SJCRH30 (cell line): ENCODE measurements around the gene GSTA5. TPM values are rescaled to one million over a fixed set of nuclear protein-coding genes. Genes with fewer than 3 reads are reported as not detected.
"Not testable (repeated sequence)": the region's sequence is repeated elsewhere in the genome, so short reads cannot be mapped to it uniquely, and the experiment has no call there.

ENCODE experiments used
- DNase-seq, 2 experiments: peaks; one replicate each; pipeline ENCODE4 v3.0.0-alpha.2; 2015 to 2020
- H3K27ac ChIP-seq: fragments of 250-450 bp; sonication (Bioruptor Pico); 2 replicates; pipeline ENCODE4 v1.5.1; 2020; ENCODE audit warnings: mild to moderate bottlenecking, moderate library complexity
- H3K27me3 ChIP-seq: fragments of 250-450 bp; sonication (Bioruptor Pico); 2 replicates; pipeline ENCODE4 v1.5.1; 2020; ENCODE audit warnings: mild to moderate bottlenecking, moderate library complexity
- H3K36me3 ChIP-seq: fragments of 250-450 bp; sonication (Bioruptor Pico); 2 replicates; pipeline ENCODE4 v1.5.1; 2020; ENCODE audit warnings: mild to moderate bottlenecking, moderate library complexity
- H3K4me1 ChIP-seq: fragments of 250-450 bp; sonication (Bioruptor Pico); 2 replicates; pipeline ENCODE4 v1.5.1; 2020; ENCODE audit warnings: mild to moderate bottlenecking, moderate library complexity
- H3K4me3 ChIP-seq: fragments of 250-450 bp; sonication (Bioruptor Pico); 2 replicates; pipeline ENCODE4 v1.5.1; 2020; ENCODE audit warnings: mild to moderate bottlenecking, moderate library complexity
- H3K9me3 ChIP-seq: fragments of 250-450 bp; sonication (Bioruptor Pico); replicated peaks from 2 replicates; pipeline ENCODE4 v1.5.1; 2020; ENCODE audit warnings: mild to moderate bottlenecking, moderate library complexity
- total RNA-seq: library from RNA; depleted of rRNA; stranded (reverse); fragments of >200 nt; shearing (Covaris generic); gene quantifications from 2 replicates; pipeline ENCODE4 v1.2.3, GENCODE V29; 2014

GSTA5 gene
- total RNA-seq, 1 experiment from 2014 or later: not detected

DNA sequence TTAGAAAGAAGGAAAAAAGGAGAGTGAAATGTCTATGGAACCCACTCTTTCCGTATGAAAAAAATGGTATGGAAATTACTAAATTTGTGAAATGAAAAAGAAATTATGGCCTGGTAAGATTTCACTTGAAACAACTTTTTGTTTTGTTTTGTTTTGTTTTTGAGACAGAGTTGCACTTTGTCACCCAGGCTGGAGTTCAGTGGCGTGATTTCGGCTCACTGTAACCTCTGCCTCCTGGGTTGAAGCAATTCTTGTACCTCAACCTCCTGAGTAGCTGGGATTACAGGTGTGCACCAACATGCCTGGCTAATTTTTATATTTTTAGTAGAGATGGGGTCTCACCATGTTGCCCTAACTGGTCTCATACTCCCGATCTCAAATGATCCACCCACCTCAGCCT is 17.8 kb upstream of the GSTA5 start:
- H3K9me3 ChIP-seq: no peaks in the 10 kb centered on the region
- H3K27me3 ChIP-seq: no peaks in the 10 kb centered on the region
- H3K4me3 ChIP-seq: no peak overlapping the region
- H3K36me3 ChIP-seq: no peaks in the 10 kb centered on the region
- H3K4me1 ChIP-seq: no peaks in the 10 kb centered on the region
- H3K27ac ChIP-seq: no peak overlapping the region
- no peak for DNase-seq

- not testable (repeated sequence) for H3K27me3 ChIP-seq, H3K9me3 ChIP-seq, H3K36me3 ChIP-seq, H3K4me3 ChIP-seq, H3K4me1 ChIP-seq, H3K27ac ChIP-seq
- peak in 1 of 2 experiments; percentile 5 for DNase-seq
Measured at GRCh38 chr6:52856137-52856536, 15.5 kb upstream of the GSTA5 start.

GRCh38 chr6:52849137-52849536 is 8.5 kb upstream of the GSTA5 start:
- Histone ChIP-seq H3K27me3 (no peaks in the 10 kb centered on the region), H3K27ac (no peak overlapping the region), H3K4me3 (no peak overlapping the region), H3K4me1 (no peaks in the 10 kb centered on the region), H3K9me3 (no peaks in the 10 kb centered on the region), H3K36me3 (no peaks in the 10 kb centered on the region)
- DNase-seq: no peak

DNA sequence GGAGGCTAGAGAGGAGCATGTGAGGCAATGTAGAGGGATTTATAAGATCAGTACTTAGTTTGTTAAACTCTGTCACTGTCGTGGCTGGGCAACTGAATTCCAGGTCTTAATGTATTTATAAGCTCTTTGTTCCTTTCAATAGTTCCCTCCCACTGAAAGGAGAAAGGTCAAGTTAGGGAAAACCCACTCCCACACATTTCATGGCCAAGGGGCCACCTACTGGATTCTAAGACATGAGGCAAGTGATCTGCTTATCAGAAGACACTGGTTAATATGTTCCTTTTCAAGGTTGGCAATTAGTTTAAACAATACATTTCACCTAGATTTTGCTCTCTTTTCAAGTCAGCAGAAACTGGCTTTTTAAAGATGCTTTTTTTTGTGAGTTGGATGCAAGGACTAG is 5.4 kb upstream of the GSTA5 start:
- Histone ChIP-seq H3K27me3 (no peaks in the 10 kb centered on the region), H3K4me3 (no peak overlapping the region), H3K36me3 (no peaks in the 10 kb centered on the region), H3K27ac (no peak overlapping the region), H3K4me1 (no peaks in the 10 kb centered on the region), H3K9me3 (no peaks in the 10 kb centered on the region)
- no peak for DNase-seq

- Histone ChIP-seq H3K27me3 (no peaks in the 10 kb centered on the region), H3K27ac (no peak overlapping the region), H3K4me3 (no peak overlapping the region), H3K4me1 (no peaks in the 10 kb centered on the region), H3K9me3 (no peaks in the 10 kb centered on the region), H3K36me3 (no peaks in the 10 kb centered on the region)
- no peak for DNase-seq
Measured at GRCh38 chr6:52843605-52844004, 3.0 kb upstream of the GSTA5 start.

DNA sequence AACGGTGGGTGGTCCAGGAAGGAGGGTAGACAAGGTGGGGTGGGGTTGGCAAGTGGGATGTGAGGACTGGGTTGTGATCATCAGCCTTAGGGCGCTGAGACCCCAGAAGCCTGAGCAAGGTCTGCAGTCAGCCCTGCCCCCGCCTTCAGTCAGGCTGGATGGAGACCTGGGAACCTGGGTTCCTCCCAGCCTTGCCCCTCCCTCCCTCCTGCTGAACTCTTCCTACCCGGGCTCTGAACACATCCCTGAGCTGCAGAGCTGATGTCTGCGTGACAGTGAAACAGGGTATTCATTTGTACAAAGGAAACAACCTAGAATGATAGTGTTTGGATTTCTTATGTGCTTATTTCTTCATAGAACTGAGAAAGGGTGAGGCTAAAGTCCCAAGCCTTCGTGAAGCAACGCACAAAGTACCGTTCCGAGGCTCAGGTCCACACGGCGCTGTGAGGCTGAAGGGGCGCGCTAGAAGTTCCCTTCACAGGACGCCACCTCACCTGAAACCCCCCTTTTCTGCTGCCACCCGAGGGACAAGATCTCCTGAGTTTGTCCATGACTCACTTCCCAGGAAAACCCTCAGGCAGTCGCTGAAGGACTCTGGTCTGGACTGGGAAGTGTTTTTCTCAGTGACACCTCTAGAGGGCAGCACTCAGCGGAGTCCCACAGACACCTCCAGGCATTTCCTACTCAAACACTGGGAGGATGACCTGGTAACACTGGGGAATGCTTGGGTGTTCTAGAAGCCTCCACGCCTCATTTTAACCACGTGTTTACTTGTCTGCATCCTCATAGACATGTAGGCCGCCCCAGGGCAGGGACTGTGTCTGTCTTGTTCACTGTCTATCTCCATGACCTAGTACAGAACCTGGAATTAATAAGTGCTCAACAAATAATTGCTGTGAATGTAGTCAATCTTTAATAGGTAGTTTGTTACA is 1.2 kb downstream of the GSTA5 start:
- Histone ChIP-seq H3K9me3 (no peaks in the 10 kb centered on the region), H3K4me1 (no peaks in the 10 kb centered on the region), H3K4me3 (no peak overlapping the region), H3K27me3 (no peaks in the 10 kb centered on the region), H3K27ac (no peak overlapping the region), H3K36me3 (no peaks in the 10 kb centered on the region)
- DNase-seq: peak; percentile 51 to 79

DNA sequence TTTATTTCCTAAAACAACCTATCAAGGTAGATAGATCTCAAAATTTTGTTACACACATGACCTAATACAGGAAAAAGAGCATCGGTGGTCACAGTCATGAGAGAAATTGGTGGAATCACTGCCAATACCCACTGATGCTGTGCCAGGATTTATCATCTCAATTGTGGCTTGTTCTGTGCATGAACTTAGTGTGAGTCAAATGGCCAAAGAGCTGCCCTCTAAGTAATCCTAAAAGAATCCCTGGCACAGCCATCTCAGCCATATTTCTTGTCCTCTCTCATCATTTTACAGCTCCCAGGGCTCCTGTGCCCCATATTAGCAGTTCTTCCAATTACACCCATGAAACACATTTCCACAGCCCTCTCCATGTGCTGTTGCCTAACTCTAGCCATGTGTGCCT is 6.1 kb downstream of the GSTA5 start:
- Histone ChIP-seq H3K4me3 (no peak overlapping the region), H3K4me1 (no peaks in the 10 kb centered on the region), H3K27ac (no peak overlapping the region), H3K27me3 (no peaks in the 10 kb centered on the region), H3K9me3 (no peaks in the 10 kb centered on the region), H3K36me3 (no peaks in the 10 kb centered on the region)
- no peak for DNase-seq

GRCh38 chr6:52830869-52831268 is 9.7 kb downstream of the GSTA5 start:
- H3K4me3 ChIP-seq, H3K27me3 ChIP-seq, H3K9me3 ChIP-seq, H3K36me3 ChIP-seq, DNase-seq, H3K27ac ChIP-seq, H3K4me1 ChIP-seq: not testable (repeated sequence)

- Histone ChIP-seq H3K27me3 (no peaks in the 10 kb centered on the region), H3K4me1 (no peaks in the 10 kb centered on the region), H3K36me3 (no peaks in the 10 kb centered on the region), H3K4me3 (no peak overlapping the region), H3K27ac (no peak overlapping the region), H3K9me3 (no peaks in the 10 kb centered on the region)
- no peak for DNase-seq
Measured at GRCh38 chr6:52829046-52829817, 11.4 kb downstream of the GSTA5 start.

DNA sequence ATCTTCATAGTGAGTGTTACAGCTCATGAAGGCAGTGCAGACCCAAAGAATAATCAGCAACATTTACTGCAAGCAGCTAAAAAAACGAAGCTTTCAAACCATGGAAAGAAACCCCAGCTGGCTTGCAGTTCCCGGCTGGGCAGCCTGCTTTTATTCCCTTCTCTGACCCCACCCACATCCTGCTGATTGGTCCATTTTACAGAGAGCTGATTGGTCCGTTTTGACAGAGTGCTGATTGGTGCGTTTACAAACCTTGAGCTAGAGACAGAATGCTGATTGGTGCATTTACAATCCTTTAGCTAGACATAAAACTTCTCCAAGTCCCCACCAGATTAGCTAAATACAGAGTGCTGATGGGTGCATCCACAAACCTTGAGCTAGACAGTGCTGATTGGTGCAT is 12.0 kb downstream of the GSTA5 start:
- not testable (repeated sequence) for DNase-seq, H3K27me3 ChIP-seq, H3K4me1 ChIP-seq, H3K36me3 ChIP-seq, H3K27ac ChIP-seq, H3K4me3 ChIP-seq, H3K9me3 ChIP-seq

DNA sequence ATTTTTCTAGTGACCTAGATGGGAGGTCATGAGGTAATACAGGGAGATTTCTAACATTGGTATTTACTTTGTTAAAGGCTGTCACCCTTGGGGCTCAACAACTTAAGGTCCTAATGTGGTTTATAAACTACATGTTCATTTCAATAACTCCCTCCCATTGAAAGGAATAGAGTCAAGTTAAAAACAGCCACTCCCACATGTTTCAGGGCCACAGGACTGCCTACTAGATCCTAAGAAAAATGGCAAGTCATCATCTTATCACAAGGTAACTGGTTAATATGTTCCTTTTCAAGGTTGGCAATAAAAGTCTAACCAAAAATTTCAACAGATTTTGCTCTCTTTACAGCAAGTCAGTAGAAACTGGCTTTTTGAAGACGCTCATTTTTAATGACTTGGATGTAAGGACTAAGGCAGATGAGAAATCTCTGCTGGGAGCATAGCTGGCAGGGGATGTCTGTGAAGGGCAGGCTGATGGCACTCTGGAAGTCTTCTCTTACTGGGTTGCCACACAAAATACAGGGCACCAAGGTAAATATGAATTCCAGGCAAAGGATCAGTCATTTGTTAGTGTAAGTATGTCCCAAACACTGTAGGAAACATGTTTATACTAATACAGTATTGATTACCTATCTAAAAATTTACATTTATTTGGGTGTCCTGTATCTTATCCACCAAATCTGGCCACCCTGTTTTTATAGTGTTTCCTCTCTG is 13.4 kb downstream of the GSTA5 start:
- H3K27ac ChIP-seq, H3K9me3 ChIP-seq, H3K4me3 ChIP-seq, H3K36me3 ChIP-seq, DNase-seq, H3K27me3 ChIP-seq, H3K4me1 ChIP-seq: not testable (repeated sequence)

DNA sequence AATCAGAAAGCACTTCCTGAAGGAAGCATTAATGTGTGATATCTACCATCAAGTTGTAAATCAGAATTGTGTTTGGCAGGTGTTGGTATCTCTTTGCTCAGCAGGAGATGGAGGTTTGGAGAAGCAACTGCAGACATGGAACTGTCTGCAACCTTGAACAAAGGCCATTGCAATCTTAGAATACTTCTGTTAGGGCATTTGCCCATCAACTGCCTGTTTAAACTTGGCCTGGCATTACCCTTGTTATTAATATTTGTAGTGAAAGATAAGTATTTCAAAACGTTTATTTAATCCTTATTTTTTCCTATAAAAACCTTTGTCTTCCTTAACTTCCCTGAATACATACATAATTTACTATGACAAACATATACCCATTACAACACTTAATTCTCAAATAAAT is 14.1 kb downstream of the GSTA5 start:
- no peaks in the 10 kb centered on the region for H3K27me3 ChIP-seq
- H3K36me3 ChIP-seq: no peaks in the 10 kb centered on the region
- no peak overlapping the region for H3K4me3 ChIP-seq
- DNase-seq: no peak
- no peak overlapping the region for H3K27ac ChIP-seq
- no peaks in the 10 kb centered on the region for H3K9me3 ChIP-seq
- H3K4me1 ChIP-seq: no peaks in the 10 kb centered on the region

GRCh38 chr6:52825900-52826459 is 14.6 kb downstream of the GSTA5 start:
- not testable (repeated sequence) for DNase-seq, H3K27ac ChIP-seq, H3K27me3 ChIP-seq, H3K36me3 ChIP-seq, H3K4me3 ChIP-seq, H3K9me3 ChIP-seq, H3K4me1 ChIP-seq

DNA sequence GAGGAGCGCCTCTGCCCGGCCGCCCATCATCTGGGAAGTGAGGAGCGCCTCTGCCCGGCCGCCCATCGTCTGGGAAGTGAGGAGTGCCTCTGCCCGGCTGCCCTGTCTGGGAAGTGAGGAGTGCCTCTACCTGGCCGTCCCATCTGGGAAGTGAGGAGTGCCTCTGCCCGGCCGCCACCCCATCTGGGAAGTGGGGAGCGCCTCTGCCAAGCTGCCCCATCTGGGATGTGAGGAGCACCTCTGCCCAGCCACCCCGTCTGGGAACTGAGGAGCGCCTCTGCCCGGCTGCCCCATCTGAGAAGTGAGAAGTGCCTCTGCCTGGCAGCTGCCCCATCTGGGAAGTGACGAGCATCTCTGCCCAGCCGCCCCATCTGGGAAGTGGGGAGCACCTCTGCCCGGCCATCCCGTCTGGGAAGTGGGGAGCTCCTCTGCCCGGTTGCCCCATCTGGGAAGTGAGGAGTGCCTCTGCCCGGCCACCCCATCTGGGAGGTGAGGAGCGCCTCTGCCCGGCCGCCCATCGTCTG is 15.3 kb downstream of the GSTA5 start:
- not testable (repeated sequence) for H3K27ac ChIP-seq

DNA sequence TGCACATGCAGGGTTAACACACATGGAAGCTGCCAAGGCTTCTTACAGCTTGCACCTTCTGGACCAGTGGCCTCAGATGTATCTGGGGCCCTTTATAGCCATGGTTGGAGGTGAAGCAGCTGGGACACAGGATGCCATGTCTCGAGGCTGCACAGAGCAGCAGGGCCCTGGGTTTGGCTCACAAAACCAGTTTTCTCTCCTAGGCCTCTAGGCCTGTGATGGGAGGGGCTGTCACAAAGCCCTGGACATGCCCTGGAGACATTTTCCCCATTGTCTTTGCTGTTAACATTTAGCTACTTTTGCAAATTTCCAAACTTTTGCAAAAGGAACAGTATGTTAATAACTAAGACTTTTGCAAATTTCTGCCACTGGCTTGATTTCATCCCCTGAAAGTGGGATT is 18.8 kb downstream of the GSTA5 start:
- no peaks in the 10 kb centered on the region for H3K36me3 ChIP-seq
- H3K4me3 ChIP-seq: no peak overlapping the region
- H3K9me3 ChIP-seq: no peaks in the 10 kb centered on the region
- no peaks in the 10 kb centered on the region for H3K4me1 ChIP-seq
- H3K27me3 ChIP-seq: no peaks in the 10 kb centered on the region
- DNase-seq: no peak
- no peak overlapping the region for H3K27ac ChIP-seq

More for the DNA sequence above, 15.3 kb downstream of the GSTA5 start:
- not testable (repeated sequence) for H3K9me3 ChIP-seq, H3K27me3 ChIP-seq, DNase-seq, H3K36me3 ChIP-seq, H3K4me3 ChIP-seq, H3K4me1 ChIP-seq
